ENCODE data around the gene STUB1.

DNA sequence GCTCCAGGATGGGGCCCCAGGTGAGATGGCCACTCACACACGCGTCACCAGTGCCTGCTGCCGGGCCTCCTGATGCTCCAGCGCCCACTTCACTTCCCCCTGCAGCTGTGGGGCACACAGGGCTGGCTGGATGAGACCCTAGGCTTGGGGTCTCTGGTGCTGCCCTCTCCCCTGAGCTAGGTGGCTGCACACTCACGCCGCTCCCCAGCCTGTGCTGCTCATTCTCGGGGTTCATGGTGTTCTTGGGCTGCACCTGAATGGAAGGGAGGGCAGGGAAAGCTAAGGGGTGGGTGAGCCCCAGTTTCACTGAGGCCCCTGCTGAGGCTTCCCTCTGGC lies 44.8 kb downstream of the STUB1 start:
- no peak for TF ChIP-seq POLR2AphosphoS5 (IDR thresholded peaks at IDR 0.05)
- no peak for TF ChIP-seq POLR2A (IDR thresholded peaks at IDR 0.05)

Data from transverse colon (tissue), 3 donors.